IPS-15b (cell line): Measurements from ENCODE around the gene RAPSN.

Experiments used
- H3K27me3 ChIP-seq: one replicate; pipeline ENCODE4 v1.6.1; 2013; ENCODE audit warnings: low read length; ENCODE audit not compliant: control insufficient read depth, insufficient read depth
- H3K36me3 ChIP-seq: one replicate; pipeline ENCODE4 v1.6.1; 2013; ENCODE audit warnings: low read length; ENCODE audit not compliant: control insufficient read depth, insufficient read depth
- H3K4me1 ChIP-seq: one replicate; pipeline ENCODE4 v1.6.1; 2013; ENCODE audit warnings: mild to moderate bottlenecking, low read length; ENCODE audit not compliant: control insufficient read depth, insufficient read depth
- H3K4me3 ChIP-seq: one replicate; pipeline ENCODE4 v1.5.1; 2013; ENCODE audit warnings: low read depth, low read length
- H3K9ac ChIP-seq: one replicate; pipeline ENCODE4 v1.6.1; 2013; ENCODE audit warnings: low read depth, mild to moderate bottlenecking, low read length
- H3K9me3 ChIP-seq: one replicate; pipeline ENCODE4 v1.6.1; 2013; ENCODE audit warnings: mild to moderate bottlenecking, low read length; ENCODE audit not compliant: control insufficient read depth, insufficient read depth

Gene RAPSN

GRCh38 chr11:47391077-47391583 lies 57.8 kb downstream of the RAPSN start:
- no peaks in the 10 kb centered on the region for H3K4me1 ChIP-seq
- no peak overlapping the region for H3K9ac ChIP-seq
- no peaks in the 10 kb centered on the region for H3K27me3 ChIP-seq
- no peak overlapping the region for H3K4me3 ChIP-seq
- H3K36me3 ChIP-seq = no peaks in the 10 kb centered on the region
- no peaks in the 10 kb centered on the region for H3K9me3 ChIP-seq

- no peak overlapping the region for H3K9ac ChIP-seq
- H3K4me1 ChIP-seq = no peaks in the 10 kb centered on the region
These were observed 58.5 kb downstream of the RAPSN start for GRCh38 chr11:47390422-47390760.

GRCh38 chr11:47389577-47390421 lies 59.1 kb downstream of the RAPSN start:
- H3K9ac ChIP-seq = no peak overlapping the region
- H3K4me3 ChIP-seq = no peak overlapping the region
- H3K4me1 ChIP-seq = no peaks in the 10 kb centered on the region
- no peaks in the 10 kb centered on the region for H3K9me3 ChIP-seq
- no peaks in the 10 kb centered on the region for H3K27me3 ChIP-seq
- no peaks in the 10 kb centered on the region for H3K36me3 ChIP-seq

More at GRCh38 chr11:47390422-47390760, 58.5 kb downstream of the RAPSN start:
- no peak overlapping the region for H3K4me3 ChIP-seq
- H3K9me3 ChIP-seq = no peaks in the 10 kb centered on the region
- H3K36me3 ChIP-seq = no peaks in the 10 kb centered on the region
- no peaks in the 10 kb centered on the region for H3K27me3 ChIP-seq

- Histone ChIP-seq H3K9ac (no peak overlapping the region), H3K4me1 (no peaks in the 10 kb centered on the region), H3K4me3 (no peak overlapping the region), H3K9me3 (no peaks in the 10 kb centered on the region), H3K36me3 (no peaks in the 10 kb centered on the region), H3K27me3 (no peaks in the 10 kb centered on the region)
These were observed 60.0 kb downstream of the RAPSN start for GRCh38 chr11:47388697-47389576.

GRCh38 chr11:47387944-47388696 lies 60.8 kb downstream of the RAPSN start:
- H3K4me1 ChIP-seq = no peaks in the 10 kb centered on the region
- H3K36me3 ChIP-seq = no peaks in the 10 kb centered on the region
- no peak overlapping the region for H3K9ac ChIP-seq
- no peak overlapping the region for H3K4me3 ChIP-seq
- H3K27me3 ChIP-seq = no peaks in the 10 kb centered on the region
- H3K9me3 ChIP-seq = no peaks in the 10 kb centered on the region
